GM19025 (cell line): ENCODE measurements around the gene SALL4.
"Not testable (repeated sequence)": the region's sequence is repeated elsewhere in the genome, so short reads cannot be mapped to it uniquely, and the experiment has no call there.

Experiments
- ATAC-seq: cut with Tn5 transposase; IDR thresholded peaks from one replicate; pipeline ENCODE4 v1.9.1; 2021; ENCODE audit warnings: mild to moderate bottlenecking, low read depth, moderate library complexity; ENCODE audit not compliant: unreplicated experiment

Gene SALL4

DNA sequence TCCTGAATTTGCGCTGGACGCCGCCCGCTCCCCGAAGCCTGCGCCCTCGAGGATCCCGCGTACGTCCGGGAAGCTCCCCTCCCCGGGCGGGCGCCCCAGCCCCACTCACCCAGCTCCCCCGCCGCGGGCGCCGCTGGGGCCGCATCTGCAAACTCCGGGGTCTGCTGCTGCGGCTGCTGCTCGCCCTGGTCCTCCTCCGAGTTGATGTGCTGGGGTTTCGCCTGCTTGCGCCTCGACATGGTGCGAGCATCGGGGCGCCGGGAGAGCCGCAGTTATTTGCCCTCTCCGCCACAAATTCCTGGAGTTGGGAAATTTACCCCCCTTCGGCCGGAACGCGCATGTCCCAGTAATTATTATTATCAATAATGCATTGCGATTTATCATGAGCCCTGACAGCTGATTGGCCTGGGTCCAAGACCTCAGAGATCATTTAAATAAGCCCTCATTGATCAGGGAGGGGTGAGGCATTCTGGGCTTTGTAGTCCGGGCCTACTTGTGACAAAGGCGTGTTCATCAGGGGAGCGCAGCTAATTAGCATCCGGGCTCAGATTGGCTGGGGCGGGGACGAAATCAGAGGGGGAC is at the start of gene SALL4:
SALL4 (minus strand) TSS at position 352 of the 582 bp plus-strand sequence; CDS start at position 239, 113 bp downstream.
- no peak for ATAC-seq

DNA sequence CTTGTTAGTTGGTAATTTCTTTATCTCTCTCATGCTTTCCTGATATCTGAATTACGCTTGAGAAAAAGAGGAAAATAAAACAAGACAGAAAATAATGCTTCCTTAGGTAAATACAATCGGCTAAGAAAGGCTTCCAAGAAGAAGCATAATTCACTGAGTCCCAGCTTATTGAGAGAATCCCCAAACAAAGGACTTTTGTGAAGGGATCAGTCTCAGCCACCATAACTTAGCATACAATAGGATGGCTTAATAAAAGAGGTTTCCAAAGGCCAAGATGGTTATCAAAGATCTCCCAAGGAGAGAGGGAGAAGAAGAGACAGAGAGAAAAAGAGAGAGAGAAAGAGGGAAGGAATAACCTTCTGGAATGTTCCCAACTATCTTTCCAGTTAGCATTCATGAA is 46.0 kb upstream of the SALL4 start:
- no peak for ATAC-seq

DNA sequence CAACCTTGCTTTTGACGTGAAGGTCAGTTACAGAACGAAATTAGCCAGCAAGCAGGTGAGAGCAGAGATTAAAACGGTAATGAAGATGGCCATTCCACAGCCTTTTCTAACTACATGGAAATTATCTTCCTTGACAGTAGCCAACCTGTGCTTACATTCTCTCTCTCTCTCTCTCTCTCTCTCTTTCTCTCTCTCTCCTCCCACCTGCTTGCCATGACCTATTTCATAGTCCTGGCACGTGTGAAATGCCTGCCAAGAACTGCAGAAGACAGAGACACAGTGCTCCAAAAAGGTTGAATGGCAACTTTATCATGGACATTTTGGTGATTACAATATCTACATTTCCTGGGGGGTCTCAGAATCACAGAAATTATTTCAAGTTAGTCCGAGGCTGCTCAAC is 38.5 kb upstream of the SALL4 start:
- ATAC-seq: no peak

DNA sequence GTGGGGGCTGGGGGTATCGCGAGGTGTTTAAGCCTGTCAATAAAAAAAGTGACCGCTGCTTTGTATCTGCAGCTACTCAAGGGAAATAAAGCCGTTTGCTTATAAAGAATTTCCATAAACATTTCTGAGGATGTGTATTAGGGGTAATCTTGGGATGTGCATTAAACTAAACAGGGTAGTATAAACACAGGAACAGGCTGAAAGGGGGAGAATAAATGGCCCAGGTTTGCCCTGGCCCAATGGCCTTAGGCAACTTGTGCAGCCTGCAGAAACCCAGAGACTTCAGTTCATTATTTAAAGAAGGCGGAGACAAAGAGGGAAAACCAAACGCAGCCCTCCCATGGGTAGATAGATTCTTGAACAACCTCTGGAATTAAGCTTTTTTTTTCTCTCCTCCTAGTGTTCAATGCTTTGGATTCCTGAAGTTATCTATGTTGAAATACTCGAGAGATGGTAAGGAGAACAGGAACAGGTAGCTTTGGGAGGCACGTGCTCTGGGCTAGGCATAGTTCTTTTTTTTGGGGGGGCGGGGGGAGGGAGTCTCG is 35.6 kb upstream of the SALL4 start:
- ATAC-seq: no peak

DNA sequence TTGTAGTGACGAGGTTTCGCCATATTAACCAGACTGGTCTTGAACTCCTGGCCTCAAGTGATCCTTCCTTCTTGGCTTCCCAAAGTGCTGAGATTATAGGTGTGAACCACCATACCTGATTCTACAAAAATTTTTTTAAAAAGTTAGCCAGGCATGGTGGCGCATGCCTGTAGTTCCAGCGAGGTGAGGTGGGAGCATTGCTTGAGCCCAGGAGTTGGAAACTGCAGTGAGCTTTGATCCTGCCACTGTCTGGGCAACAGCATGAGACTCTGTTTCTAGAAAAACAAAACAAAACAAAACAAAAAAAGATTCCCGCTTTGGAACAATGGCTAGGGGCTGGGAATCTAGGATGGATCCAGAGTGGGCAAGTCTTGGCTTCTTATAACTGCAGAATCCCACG is 35.1 kb upstream of the SALL4 start:
- ATAC-seq: no peak

DNA sequence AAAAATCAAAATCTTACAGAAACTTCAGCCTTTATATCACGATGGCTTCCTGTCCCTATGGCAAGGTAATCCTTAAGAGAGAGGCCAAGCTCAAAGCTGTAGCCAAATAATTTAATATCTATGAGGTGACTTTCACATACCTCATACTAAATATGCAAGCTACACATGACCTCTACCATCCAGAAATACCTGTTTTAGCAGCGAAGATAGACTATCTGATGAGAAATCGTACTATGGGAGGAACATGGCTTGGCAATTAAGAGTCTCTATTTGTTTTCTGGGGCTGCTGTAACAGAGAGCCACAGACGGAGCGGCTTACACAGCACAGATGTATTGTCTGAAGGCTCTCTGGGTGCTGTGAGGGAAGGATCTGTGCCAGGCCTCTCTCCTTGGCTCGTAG is 31.0 kb upstream of the SALL4 start:
- no peak for ATAC-seq

DNA sequence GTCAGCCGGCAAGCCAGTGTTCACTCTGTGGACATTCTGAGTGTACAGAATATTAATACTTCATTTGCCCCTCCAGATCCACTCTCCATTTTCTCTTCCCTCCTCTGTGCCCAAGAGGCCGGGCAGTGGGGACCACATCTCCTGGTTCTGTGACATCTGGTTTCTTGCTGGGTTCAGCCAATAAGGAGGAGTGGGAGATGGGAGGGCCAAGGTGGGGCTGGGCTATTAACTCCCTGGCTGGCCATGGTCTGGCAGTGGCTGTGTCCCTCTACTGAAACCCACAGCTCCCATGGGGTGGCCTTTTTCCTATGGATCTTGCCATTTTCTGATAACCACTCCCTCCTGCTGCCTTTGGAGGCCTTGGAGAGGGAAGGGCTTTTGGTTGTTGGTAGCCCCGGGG is 30.0 kb upstream of the SALL4 start:
- no peak for ATAC-seq

DNA sequence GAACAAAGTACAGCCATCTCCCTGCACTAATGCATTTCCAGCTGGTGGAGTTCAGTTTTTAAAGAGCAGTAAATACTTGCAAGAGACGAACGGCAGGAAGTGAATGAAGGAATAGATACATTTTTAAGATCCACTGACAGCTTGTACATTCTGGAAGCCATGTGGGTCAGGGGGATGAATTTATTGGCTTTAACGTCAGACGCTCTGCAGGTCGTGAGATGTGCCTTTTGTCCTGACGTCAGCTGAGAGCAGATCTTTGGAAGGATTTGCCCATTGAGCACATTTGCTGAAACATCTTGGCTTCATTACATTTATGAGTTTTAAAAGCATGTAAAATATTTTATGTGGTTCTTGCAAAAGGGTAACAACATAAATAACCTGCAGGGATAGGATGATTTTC is 29.5 kb upstream of the SALL4 start:
- ATAC-seq: no peak

DNA sequence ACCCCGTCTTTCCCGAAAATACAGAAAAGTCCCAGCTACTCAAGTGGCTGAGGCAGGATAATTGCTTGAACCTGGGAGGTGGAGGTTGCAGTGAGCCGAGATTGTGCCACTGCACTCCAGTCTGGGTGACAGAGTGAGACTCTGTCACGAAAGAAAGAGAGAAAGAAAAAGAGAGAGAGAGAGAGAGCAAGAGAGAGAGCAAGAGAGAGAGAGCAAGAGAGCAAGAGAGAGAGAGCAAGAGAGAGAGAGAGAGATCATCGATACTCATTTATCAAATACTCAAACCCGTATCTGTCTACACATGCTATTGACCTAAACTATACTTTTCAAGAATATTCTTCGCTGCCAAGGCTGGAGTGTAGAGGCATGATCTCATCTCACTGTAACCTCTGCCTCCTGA is 28.2 kb upstream of the SALL4 start:
- ATAC-seq: no peak

DNA sequence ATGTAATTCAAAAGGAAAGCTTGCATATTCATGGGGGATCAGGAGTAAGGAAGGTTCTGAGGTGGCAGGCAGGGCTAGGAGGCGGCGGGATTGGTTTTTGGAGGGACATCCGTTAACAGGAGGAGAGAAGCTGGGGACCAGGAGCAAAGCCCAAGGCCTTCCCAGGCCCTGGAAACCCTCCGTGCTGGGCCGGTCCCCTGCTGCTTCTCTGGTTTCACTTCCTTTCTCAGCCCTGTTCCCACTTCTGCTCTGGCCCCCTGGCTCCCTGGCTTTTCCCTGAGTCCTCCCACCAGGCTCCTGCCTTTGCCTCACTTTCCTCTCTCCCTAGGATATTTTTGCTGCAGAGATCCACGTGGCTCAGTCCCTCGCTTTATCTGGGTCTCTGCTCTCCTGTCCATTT is 26.4 kb upstream of the SALL4 start:
- no peak for ATAC-seq

DNA sequence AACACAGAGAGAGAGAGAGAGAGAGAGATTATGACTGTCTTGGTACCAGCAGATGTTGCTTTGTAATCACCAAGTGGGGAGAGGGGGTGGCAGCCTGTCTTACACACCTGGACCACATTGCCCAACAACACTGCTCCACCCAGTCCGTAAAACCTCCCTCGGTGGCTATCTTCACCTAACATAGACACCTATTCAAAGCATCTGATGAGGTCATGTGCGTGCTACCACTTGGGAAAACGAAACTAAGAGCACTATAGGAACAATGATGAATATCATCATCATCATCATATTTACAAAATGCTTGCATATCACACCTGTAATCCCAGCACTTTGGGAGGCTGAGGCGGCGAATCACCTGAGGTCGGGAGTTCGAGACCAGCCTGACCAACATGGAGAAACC is 24.1 kb upstream of the SALL4 start:
- no peak for ATAC-seq

DNA sequence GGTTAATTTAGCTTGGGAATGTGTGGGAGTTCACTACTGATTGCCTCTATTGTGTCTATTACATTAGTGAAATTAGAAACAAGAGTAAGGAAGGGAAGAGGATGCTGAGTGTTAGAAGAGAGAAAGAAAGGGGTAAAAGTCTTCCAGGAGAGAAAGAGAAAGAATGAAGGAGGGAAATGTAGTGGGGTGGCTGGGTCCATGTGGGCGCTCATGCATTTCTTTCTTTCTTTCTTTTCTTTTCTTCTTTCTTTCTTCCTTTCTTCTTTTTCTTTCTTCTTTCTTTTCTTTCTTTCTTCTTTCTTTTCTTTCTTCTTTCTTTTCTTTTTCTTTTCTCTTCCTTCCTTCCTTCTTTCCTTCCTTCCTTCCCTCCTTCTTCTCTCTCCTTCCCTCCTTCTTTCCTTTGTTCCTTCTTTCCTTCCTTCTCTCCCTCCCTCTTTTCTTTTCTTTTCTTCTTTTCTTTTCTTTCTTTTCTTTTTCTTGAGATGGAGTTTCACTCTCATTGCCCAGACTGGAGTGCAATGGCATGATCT is 16.2 kb upstream of the SALL4 start:
- no peak for ATAC-seq

DNA sequence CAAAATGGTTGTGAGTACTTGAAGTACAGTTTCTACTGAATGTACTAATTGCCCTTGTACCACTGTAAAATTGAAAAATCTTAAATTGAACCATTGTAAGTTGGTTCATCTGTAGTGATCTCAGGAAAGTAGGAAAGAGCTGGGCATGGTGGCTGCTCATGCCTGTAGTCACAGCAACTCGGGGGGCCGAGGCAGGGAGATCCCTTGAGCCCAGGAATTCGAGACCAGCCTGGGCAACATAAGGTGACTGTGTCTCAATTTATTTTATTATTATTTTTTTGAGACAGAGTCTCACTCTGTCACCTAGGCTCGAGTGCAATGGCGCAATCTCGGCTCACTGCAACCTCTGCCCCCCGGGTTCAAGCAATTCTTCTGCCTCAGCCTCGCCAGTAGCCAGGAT is 14.5 kb upstream of the SALL4 start:
- not testable (repeated sequence) for ATAC-seq

DNA sequence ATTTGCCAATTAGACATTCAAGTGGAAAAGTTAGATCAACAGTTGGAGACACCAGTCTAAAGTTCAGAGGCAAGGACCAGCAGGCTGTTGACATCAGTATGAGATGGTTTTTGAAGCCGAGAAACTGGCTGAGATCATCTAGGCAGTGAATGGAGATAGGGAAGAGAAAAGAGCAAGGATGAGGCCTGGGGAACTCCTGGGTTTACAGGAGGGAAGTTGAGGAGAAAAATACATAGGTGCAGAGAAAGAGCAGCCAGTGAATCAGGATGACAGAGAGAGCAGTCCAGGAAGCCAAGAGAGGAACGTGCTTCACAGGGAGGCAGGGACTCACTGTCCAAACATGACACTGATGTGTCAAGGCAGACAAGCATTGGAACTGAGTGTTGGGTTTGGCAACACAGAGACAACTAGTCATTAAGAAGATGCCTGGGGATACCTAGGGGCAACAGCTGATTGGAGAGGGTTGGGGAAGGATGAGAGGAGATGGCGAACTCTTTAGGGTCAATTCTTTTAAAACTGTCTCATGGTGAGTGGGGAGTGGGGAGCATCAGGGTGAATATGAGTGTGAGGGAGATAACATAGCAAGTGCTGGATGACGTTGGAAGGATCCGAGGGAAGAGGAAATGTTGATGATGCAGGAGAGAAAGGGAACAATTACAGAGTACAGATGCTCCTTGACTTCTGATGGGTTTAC is 13.2 kb upstream of the SALL4 start:
- ATAC-seq: no peak

DNA sequence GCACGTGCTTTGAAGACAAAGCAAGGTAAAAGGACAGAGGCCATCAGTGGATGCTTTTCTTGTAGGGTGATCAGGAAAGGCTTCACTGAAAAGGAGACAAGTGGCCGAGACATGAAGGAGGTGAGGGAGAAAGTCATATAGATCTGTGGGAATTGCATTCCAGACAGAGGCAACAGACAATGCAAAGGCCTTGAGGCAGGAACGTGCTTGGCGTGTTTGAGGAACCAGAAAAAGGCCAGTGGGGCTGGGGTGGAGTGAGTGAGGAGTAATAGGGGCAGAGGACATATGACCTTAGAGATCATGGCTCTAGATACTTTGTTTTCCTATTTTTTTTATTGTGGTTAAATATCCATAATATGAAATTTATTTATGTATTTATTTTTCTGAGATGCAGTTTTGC is 10.5 kb upstream of the SALL4 start:
- no peak for ATAC-seq

DNA sequence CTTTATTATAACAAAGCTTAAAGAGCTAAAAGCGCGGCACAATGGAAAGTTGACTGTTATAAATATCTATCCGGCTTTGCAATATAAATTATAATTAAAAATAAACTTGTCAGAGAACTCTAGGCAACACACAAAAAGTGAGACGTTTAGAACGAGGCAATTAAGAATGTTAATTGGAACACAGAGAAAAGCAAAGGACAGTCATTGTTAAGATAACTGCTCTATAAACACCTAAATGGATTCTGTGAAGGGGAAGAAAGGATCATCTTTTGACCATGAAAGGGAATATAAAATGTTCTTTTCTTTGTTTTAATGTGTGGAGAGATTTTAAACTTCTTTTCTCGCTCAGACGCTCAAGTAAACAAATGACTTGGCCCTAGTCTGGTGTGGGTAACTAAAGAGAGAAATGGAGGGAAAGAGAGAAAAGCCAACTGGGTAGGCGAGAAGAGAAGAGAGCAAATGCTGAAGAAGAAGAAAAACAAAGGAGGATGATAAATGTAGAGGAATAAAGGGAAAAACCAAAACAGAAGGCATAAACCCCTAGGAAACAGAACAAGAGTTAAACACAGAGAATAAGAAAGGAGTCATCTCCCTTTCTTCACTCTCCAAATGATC is 9.3 kb upstream of the SALL4 start:
- ATAC-seq: no peak

DNA sequence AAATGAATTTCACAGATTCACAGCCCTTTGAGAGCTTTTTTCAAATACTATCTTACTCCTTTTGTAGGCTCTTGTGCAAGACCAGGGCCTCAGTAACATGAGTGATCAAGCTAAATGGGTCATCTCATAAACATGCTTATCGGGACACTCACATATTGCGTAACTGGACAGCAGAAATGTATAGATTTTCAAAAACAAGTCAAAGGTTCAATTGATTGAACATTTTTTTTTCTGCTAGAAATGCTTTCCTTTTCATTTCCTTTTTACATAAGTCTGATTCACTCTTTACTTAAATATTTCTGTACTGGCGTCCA is 8.7 kb upstream of the SALL4 start:
- no peak for ATAC-seq

DNA sequence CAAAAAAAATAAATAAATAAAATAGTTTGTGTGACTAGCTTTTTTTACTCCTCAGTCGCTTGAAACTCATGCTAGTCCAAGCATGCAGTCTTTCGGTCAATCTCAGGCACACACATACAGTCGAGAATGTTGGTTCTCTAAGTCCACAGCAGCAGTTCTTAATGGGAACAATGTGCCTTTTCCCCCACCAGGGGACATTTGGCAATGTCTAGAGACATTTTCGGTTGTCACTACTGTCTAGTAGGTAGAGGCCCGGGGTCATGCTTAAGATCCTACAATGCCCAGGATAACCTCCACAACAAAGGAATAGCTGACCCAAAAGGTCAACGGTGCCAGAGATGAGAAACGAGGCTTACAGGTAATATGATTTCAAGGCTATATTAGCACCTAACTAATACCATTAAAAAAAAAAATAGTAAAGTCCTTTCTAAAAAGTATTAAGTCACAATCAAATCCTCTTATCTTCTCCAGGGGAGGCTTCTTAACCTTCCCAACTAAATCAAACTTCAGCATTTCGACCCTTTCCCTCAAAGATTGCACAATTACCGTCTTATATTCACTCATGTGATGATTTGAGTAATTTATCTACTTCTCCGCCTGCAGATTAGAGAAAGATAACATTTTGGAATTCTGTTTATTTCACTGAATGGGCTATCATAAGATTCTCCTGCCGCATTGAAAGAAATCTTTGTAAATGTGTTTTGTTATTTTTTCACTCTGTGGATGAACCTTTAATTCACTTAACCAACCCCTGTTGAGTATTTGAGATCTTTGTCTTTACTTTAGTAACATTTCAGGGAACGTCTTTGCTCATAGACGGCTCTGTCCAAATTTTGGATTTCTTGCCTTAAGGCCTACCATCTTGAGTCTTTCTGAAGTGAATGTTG is 8.1 kb upstream of the SALL4 start:
- no peak for ATAC-seq

DNA sequence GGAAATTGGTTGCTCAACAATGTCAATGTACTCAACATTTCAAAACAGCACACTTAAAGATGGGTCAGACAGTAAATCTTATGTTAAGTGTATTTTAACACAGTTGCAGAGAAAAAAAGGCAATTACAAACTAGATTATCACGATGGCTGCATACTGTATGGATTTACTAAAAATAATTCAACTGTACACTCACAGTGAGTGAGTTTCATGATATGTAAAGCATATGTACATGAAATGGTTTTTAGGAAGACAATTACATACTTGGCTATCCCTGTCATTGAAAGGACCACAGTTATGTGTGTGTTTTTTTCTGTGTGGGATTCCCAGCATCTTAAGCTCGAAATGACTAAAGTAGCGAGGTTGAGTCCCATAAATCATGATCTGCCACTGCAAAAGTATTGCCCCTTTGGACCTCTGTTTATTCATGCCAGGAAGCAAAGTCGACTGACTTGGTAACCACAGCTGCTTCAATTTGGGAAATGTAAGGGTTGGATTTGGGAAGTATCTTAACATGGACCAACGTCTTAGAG is 5.5 kb upstream of the SALL4 start:
- no peak for ATAC-seq

DNA sequence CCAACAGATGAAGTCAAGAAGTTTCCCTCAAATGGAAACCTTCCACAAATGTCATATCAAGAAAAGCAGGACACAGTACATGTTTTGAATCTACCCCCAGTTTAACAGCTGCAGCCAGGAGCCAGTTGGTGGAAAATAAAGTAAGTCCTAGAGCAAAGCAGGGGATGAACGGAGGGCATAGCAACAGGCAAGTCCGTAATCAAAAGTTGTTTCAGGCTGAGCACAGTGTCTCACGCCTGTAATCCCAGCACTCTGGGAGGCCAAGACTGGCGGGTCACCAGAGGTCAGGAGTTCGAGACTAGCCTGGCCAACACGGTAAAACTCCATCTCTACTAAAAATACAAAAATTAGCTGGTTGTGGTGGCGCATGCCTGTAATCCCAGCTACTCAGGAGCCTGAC is 2.4 kb upstream of the SALL4 start:
- ATAC-seq: no peak
